ENCODE results near the gene FADS3. TPM values are rescaled to one million over a fixed set of nuclear protein-coding genes. Genes with fewer than 3 reads are reported as not detected.
A peak's percentile ranks its signal among the peaks of the same experiment; 100 is the strongest.

The FADS3 gene
- total RNA-seq, 4 donors from 2014 or later = 135 to 327 (median 205) TPM

GRCh38 chr11:61833926-61834277, 57.4 kb downstream of the FADS3 start:
- Histone ChIP-seq H3K36me3 (peaks cover 0 to 13% (median 0%) of the 10 kb centered on the region in 3 donors), H3K9me3 (no peaks in the 10 kb centered on the region), H3K4me1 (peaks cover 0 to 81% (median 39%) of the 10 kb centered on the region in 4 donors), H3K4me3 (no peak overlapping the region), H3K27me3 (no peaks in the 10 kb centered on the region), H3K27ac (peak overlapping the region; percentile 62 to 86 (median 74))
- WGBS, 2 donors = 86 to 88% methylated on average over 10 to 12 of the region's 12 CpGs
- no peak for TF ChIP-seq CTCF (IDR thresholded peaks at IDR 0.05)
- TF ChIP-seq EP300 (IDR thresholded peaks at IDR 0.05) = no peak
- TF ChIP-seq POLR2A (IDR thresholded peaks at IDR 0.05) = no peak
- DNase-seq (ENCODE audit: low spot score in 2 of 2) = no peak

- H3K27ac ChIP-seq = peak overlapping the region in 2 of 4 donors; percentile 85 to 86
- DNase-seq (ENCODE audit: low spot score in 2 of 2) = no peak
- H3K27me3 ChIP-seq = no peaks in the 10 kb centered on the region
- peaks cover 0 to 85% (median 39%) of the 10 kb centered on the region in 4 donors for H3K4me1 ChIP-seq
- H3K4me3 ChIP-seq = no peak overlapping the region
- no peaks in the 10 kb centered on the region for H3K9me3 ChIP-seq
- TF ChIP-seq CTCF (IDR thresholded peaks at IDR 0.05) (no peak), EP300 (IDR thresholded peaks at IDR 0.05) (no peak), POLR2A (IDR thresholded peaks at IDR 0.05) (no peak)
- peaks cover 0 to 8% (median 0%) of the 10 kb centered on the region in 3 donors for H3K36me3 ChIP-seq
- 77 to 86% methylated on average over 11 of the region's 11 CpGs for WGBS, 2 donors
Measured at GRCh38 chr11:61833471-61833870, 57.9 kb downstream of the FADS3 start.

- no peak for DNase-seq (ENCODE audit: low spot score in 2 of 2)
- Histone ChIP-seq H3K36me3 (peaks cover 0 to 1% (median 0%) of the 10 kb centered on the region in 3 donors), H3K27ac (peak overlapping the region in 2 of 4 donors; percentile 13 to 86), H3K4me1 (peaks cover 0 to 90% (median 39%) of the 10 kb centered on the region in 4 donors), H3K4me3 (no peak overlapping the region), H3K27me3 (no peaks in the 10 kb centered on the region), H3K9me3 (no peaks in the 10 kb centered on the region)
- no peak for TF ChIP-seq CTCF (IDR thresholded peaks at IDR 0.05)
- WGBS, 2 donors = 52 to 57% methylated on average over 7 of the region's 7 CpGs
Measured at GRCh38 chr11:61832754-61833153, 58.6 kb downstream of the FADS3 start.

GRCh38 chr11:61832207-61832606, 59.1 kb downstream of the FADS3 start:
- Histone ChIP-seq H3K27me3 (no peaks in the 10 kb centered on the region), H3K4me1 (peaks cover 0 to 89% (median 44%) of the 10 kb centered on the region in 4 donors), H3K4me3 (no peak overlapping the region), H3K9me3 (no peaks in the 10 kb centered on the region), H3K27ac (peak overlapping the region in 1 of 4 donors; percentile 86), H3K36me3 (no peaks in the 10 kb centered on the region)
- no peak for DNase-seq (ENCODE audit: low spot score in 2 of 2)
- WGBS, 2 donors = 74 to 78% methylated on average over 4 of the region's 4 CpGs
- TF ChIP-seq EP300 (IDR thresholded peaks at IDR 0.05) (no peak), POLR2A (IDR thresholded peaks at IDR 0.05) (no peak), CTCF (IDR thresholded peaks at IDR 0.05) (no peak)

GRCh38 chr11:61830237-61831105, 60.9 kb downstream of the FADS3 start:
- TF ChIP-seq POLR2A (IDR thresholded peaks at IDR 0.05) (no peak), CTCF (IDR thresholded peaks at IDR 0.05) (no peak), EP300 (IDR thresholded peaks at IDR 0.05) (no peak)
- DNase-seq (ENCODE audit: low spot score in 2 of 2) = peak in 1 of 2 donors; percentile 30
- Histone ChIP-seq H3K27ac (peak overlapping the region in 3 of 4 donors; percentile 78 to 90 (median 86)), H3K9me3 (no peaks in the 10 kb centered on the region), H3K27me3 (no peaks in the 10 kb centered on the region), H3K4me3 (no peak overlapping the region), H3K36me3 (no peaks in the 10 kb centered on the region), H3K4me1 (peaks cover 0 to 88% (median 42%) of the 10 kb centered on the region in 4 donors)
- WGBS, 2 donors = 18 to 23% methylated on average over 8 of the region's 8 CpGs

All from tibial nerve (tissue), 4 donors.